K562 (cell line): ENCODE measurements around the gene MINK1. TPM values are rescaled to one million over a fixed set of nuclear protein-coding genes. Genes with fewer than 3 reads are reported as not detected.
A peak's percentile ranks its signal among the peaks of the same experiment; 100 is the strongest.

ENCODE experiments used
- AFF4 ChIP-seq: sonication (generic); formaldehyde crosslinking; IDR thresholded peaks from 2 replicates; pipeline ENCODE4 v1.8.0; 2023; ENCODE audit warnings: mild to moderate bottlenecking, missing genetic modification reagents
- ARID2 ChIP-seq: fragments of 450-650 bp; IDR thresholded peaks from 2 replicates; pipeline ENCODE4 v1.6.1; 2017; ENCODE audit warnings: antibody characterized with exemption, mild to moderate bottlenecking
- BCOR ChIP-seq: fragments of 450-650 bp; IDR thresholded peaks from 2 replicates; pipeline ENCODE4 v1.6.1; 2016
- CHD2 ChIP-seq: IDR thresholded peaks from 2 replicates; pipeline ENCODE4 v1.6.1; 2011; ENCODE audit warnings: low read depth, low read length
- E2F3 ChIP-seq: fragments of 250-450 bp; sonication (Bioruptor Pico); IDR thresholded peaks from 2 replicates; pipeline ENCODE4 v1.4.0; 2020; ENCODE audit warnings: mild to moderate bottlenecking
- NONO ChIP-seq, 2 experiments: fragments of 200-400 bp in 1 of 2; fragments of 450-650 bp in 1 of 2; formaldehyde crosslinking in 1 of 2; IDR thresholded peaks; 2 replicates each; pipeline ENCODE4 v1.6.1; 2017; ENCODE audit warnings: low read depth in 2 of 2, mild to moderate bottlenecking in 2 of 2, moderate library complexity in 2 of 2, low read length in 1 of 2
- POLR2H ChIP-seq: IDR thresholded peaks from 2 replicates; pipeline ENCODE4 v1.6.1; 2016; ENCODE audit warnings: missing genetic modification characterization, low read depth, mild to moderate bottlenecking, control low read depth, missing compliant biosample characterization, moderate library complexity
- REST ChIP-seq, 2 experiments: fragments of 450-650 bp; formaldehyde crosslinking in 1 of 2; IDR thresholded peaks; 2 replicates each; pipeline versions ENCODE4 v1.4.0 to v1.6.1; 2014 to 2020; ENCODE audit warnings: mild to moderate bottlenecking in 2 of 2, borderline replicate concordance in 1 of 2, low read depth in 1 of 2
- SAFB ChIP-seq: fragments of 200-400 bp; formaldehyde crosslinking; IDR thresholded peaks from 2 replicates; pipeline ENCODE4 v1.6.1; 2017; ENCODE audit warnings: low read depth, low read length, borderline replicate concordance
- SUPT5H ChIP-seq: fragments of 450-650 bp; IDR thresholded peaks from 2 replicates; pipeline ENCODE4 v1.6.1; 2016
- TFAP4 ChIP-seq: sonication (generic); formaldehyde crosslinking; IDR thresholded peaks from 2 replicates; pipeline ENCODE4 v1.8.0; 2022; ENCODE audit warnings: missing genetic modification reagents, mild to moderate bottlenecking, moderate library complexity, borderline replicate concordance
- ZBTB7A ChIP-seq: IDR thresholded peaks from 2 replicates; pipeline ENCODE4 v1.6.1; 2011; ENCODE audit warnings: low read depth, mild to moderate bottlenecking, low read length, moderate library complexity, borderline replicate concordance; ENCODE audit not compliant: control insufficient read depth
- ZFP1 ChIP-seq: fragments of 450-650 bp; formaldehyde crosslinking; IDR thresholded peaks from 2 replicates; pipeline ENCODE4 v1.4.0; 2020; ENCODE audit warnings: mild to moderate bottlenecking, mixed read lengths
- ZNF717 ChIP-seq: fragments of 250-450 bp; sonication (Bioruptor Pico); IDR thresholded peaks from 2 replicates; pipeline ENCODE4 v1.5.0; 2021
- polyA plus RNA-seq, 8 experiments: library from polyadenylated mRNA; depleted of rRNA in 4 of 8; stranded (reverse) in 5 of 8; unstranded in 3 of 8; fragments of >200 nt; fragmentation: Nextera tagmentation in 2 of 8; fragmentation: Illumina TruSeq in 1 of 8; extraction: Ambion mirVana in 2 of 8; extraction: Trizol in 1 of 8; gene quantifications; 2 replicates each; pipeline versions ENCODE4 v1.2.1 to v1.2.3, GENCODE V29; 2011 to 2014; ENCODE audit warnings: inconsistent platforms in 1 of 8, missing spikeins in 1 of 8
- total RNA-seq, 7 experiments: library from RNA; depleted of rRNA in 6 of 7; stranded (reverse); fragments of >200 nt in 6 of 7; fragmentation: Illumina TruSeq in 2 of 7; extraction: Trizol in 2 of 7; gene quantifications; 2 replicates each; pipeline versions ENCODE4 v1.2.1 to v1.2.3, GENCODE V29; 2011 to 2021; ENCODE audit warnings: low replicate concordance in 1 of 7

MINK1 gene
- total and polyA plus RNA-seq, 9 of the 15 experiments (the other 6 are each of a cell fraction or from before 2014, with no cell fraction given): 0.11 to 54.2 (median 14.9) TPM

- peak; percentile 69 for TF ChIP-seq TFAP4 (CRISPR knock-in tag)
- no peak for TF ChIP-seq ARID2
- peak; percentile 65 for TF ChIP-seq REST (IDR thresholded peaks at IDR 0.05; ENCODE audit: borderline replicate concordance)
- no peak for TF ChIP-seq REST (CRISPR knock-in tag; IDR thresholded peaks at IDR 0.05; ENCODE audit: low read depth)
- no peak for TF ChIP-seq ZNF717 (CRISPR knock-in tag)
- TF ChIP-seq ZBTB7A: peak; percentile 62; the same call in 1 of the 2 replicates
- peak; percentile 24; the same call in 1 of the 2 replicates for TF ChIP-seq CHD2
- TF ChIP-seq BCOR: no peak
- TF ChIP-seq ZFP1 (CRISPR knock-in tag): no peak
- TF ChIP-seq SAFB: 0 out of 2 replicates have a peak, but pooled peaks have one; percentile 21
- 0 out of 2 replicates have a peak, but pooled peaks have one; percentile 30 for TF ChIP-seq E2F3 (CRISPR knock-in tag)
- TF ChIP-seq SUPT5H: peak; percentile 57; the same call in 1 of the 2 replicates
- TF ChIP-seq POLR2H (tag): no peak
- peak; percentile 79 for TF ChIP-seq AFF4 (CRISPR knock-in tag)
- peak in 1 of 2 experiments; percentile 88; a peak in 3 of 4 replicates for TF ChIP-seq NONO (IDR thresholded peaks at IDR 0.05; ENCODE audit: low read depth in 2 of 2, low read length in 1 of 2)
Observed at GRCh38 chr17:4789951-4790704, 43.0 kb upstream of the MINK1 start (continued).
